Measurements from ENCODE around the gene FRMD3.

Gene FRMD3

GRCh38 chr9:83424831-83425230, 113.4 kb downstream of the FRMD3 start:
- ATAC-seq (no peak), DNase-seq (no peak)
- Mint-ChIP-seq H3K27ac (no peak overlapping the region), H3K36me3 (ENCODE audit: low read depth) (no peaks in the 10 kb centered on the region), H3K4me3 (no peak overlapping the region), H3K9me3 (no peaks in the 10 kb centered on the region), H3K27me3 (no peaks in the 10 kb centered on the region), H3K4me1 (no peaks in the 10 kb centered on the region)

GRCh38 chr9:83423815-83424707, 114.1 kb downstream of the FRMD3 start:
- ATAC-seq (no peak), DNase-seq (no peak)
- no peaks in the 10 kb centered on the region for H3K9me3 Mint-ChIP-seq
- H3K27me3 Mint-ChIP-seq, result no peaks in the 10 kb centered on the region
- no peaks in the 10 kb centered on the region for H3K4me1 Mint-ChIP-seq
- H3K27ac Mint-ChIP-seq, result no peak overlapping the region
- no peak overlapping the region for H3K4me3 Mint-ChIP-seq
- no peaks in the 10 kb centered on the region for H3K36me3 Mint-ChIP-seq (ENCODE audit: low read depth)

GRCh38 chr9:83422527-83422926, 115.7 kb downstream of the FRMD3 start:
- Mint-ChIP-seq H3K27me3 (no peaks in the 10 kb centered on the region), H3K27ac (no peak overlapping the region), H3K36me3 (ENCODE audit: low read depth) (no peaks in the 10 kb centered on the region), H3K4me3 (no peak overlapping the region), H3K9me3 (no peaks in the 10 kb centered on the region), H3K4me1 (no peaks in the 10 kb centered on the region)
- no peak for ATAC-seq
- DNase-seq, result no peak

- H3K27ac Mint-ChIP-seq, result no peak overlapping the region
- no peak for ATAC-seq
- DNase-seq, result no peak
- no peaks in the 10 kb centered on the region for H3K36me3 Mint-ChIP-seq (ENCODE audit: low read depth)
- H3K9me3 Mint-ChIP-seq, result no peaks in the 10 kb centered on the region
- H3K27me3 Mint-ChIP-seq, result no peaks in the 10 kb centered on the region
- H3K4me3 Mint-ChIP-seq, result no peak overlapping the region
- no peaks in the 10 kb centered on the region for H3K4me1 Mint-ChIP-seq
These were observed 117.7 kb downstream of the FRMD3 start for GRCh38 chr9:83420486-83420885.

- H3K4me3 Mint-ChIP-seq, result no peak overlapping the region
- no peaks in the 10 kb centered on the region for H3K36me3 Mint-ChIP-seq (ENCODE audit: low read depth)
- H3K27ac Mint-ChIP-seq, result no peak overlapping the region
These were observed 118.2 kb downstream of the FRMD3 start for GRCh38 chr9:83419961-83420360.

GRCh38 chr9:83418283-83418682, 119.9 kb downstream of the FRMD3 start:
- H3K27ac Mint-ChIP-seq, result no peak overlapping the region
- no peaks in the 10 kb centered on the region for H3K9me3 Mint-ChIP-seq
- no peaks in the 10 kb centered on the region for H3K4me1 Mint-ChIP-seq
- ATAC-seq (no peak), DNase-seq (no peak)
- H3K4me3 Mint-ChIP-seq, result no peak overlapping the region
- H3K36me3 Mint-ChIP-seq (ENCODE audit: low read depth), result no peaks in the 10 kb centered on the region
- H3K27me3 Mint-ChIP-seq, result no peaks in the 10 kb centered on the region

More at GRCh38 chr9:83419961-83420360, 118.2 kb downstream of the FRMD3 start:
- Mint-ChIP-seq H3K4me1 (no peaks in the 10 kb centered on the region), H3K9me3 (no peaks in the 10 kb centered on the region), H3K27me3 (no peaks in the 10 kb centered on the region)
- DNase-seq (no peak), ATAC-seq (no peak)

- no peak for ATAC-seq
- H3K27ac Mint-ChIP-seq, result no peak overlapping the region
- no peaks in the 10 kb centered on the region for H3K36me3 Mint-ChIP-seq (ENCODE audit: low read depth)
- no peak overlapping the region for H3K4me3 Mint-ChIP-seq
- no peaks in the 10 kb centered on the region for H3K4me1 Mint-ChIP-seq
- no peaks in the 10 kb centered on the region for H3K27me3 Mint-ChIP-seq
- no peak for DNase-seq
- H3K9me3 Mint-ChIP-seq, result no peaks in the 10 kb centered on the region
These were observed 124.8 kb downstream of the FRMD3 start for GRCh38 chr9:83413367-83413766.

- DNase-seq (no peak), ATAC-seq (no peak)
- H3K4me3 Mint-ChIP-seq, result no peak overlapping the region
- no peaks in the 10 kb centered on the region for H3K4me1 Mint-ChIP-seq
- H3K36me3 Mint-ChIP-seq (ENCODE audit: low read depth), result no peaks in the 10 kb centered on the region
- no peaks in the 10 kb centered on the region for H3K27me3 Mint-ChIP-seq
- no peak overlapping the region for H3K27ac Mint-ChIP-seq
- H3K9me3 Mint-ChIP-seq, result no peaks in the 10 kb centered on the region
These were observed 127.5 kb downstream of the FRMD3 start for GRCh38 chr9:83410701-83411100.

GRCh38 chr9:83406921-83407320, 131.3 kb downstream of the FRMD3 start:
- H3K27ac Mint-ChIP-seq, result no peak overlapping the region
- ATAC-seq, result no peak
- no peaks in the 10 kb centered on the region for H3K27me3 Mint-ChIP-seq
- no peaks in the 10 kb centered on the region for H3K36me3 Mint-ChIP-seq (ENCODE audit: low read depth)
- no peaks in the 10 kb centered on the region for H3K4me1 Mint-ChIP-seq
- H3K9me3 Mint-ChIP-seq, result no peaks in the 10 kb centered on the region
- DNase-seq, result no peak
- no peak overlapping the region for H3K4me3 Mint-ChIP-seq

- no peaks in the 10 kb centered on the region for H3K36me3 Mint-ChIP-seq (ENCODE audit: low read depth)
- H3K4me3 Mint-ChIP-seq, result no peak overlapping the region
- no peaks in the 10 kb centered on the region for H3K4me1 Mint-ChIP-seq
- ATAC-seq, result no peak
- no peak for DNase-seq
- H3K9me3 Mint-ChIP-seq, result no peaks in the 10 kb centered on the region
- H3K27me3 Mint-ChIP-seq, result no peaks in the 10 kb centered on the region
- no peak overlapping the region for H3K27ac Mint-ChIP-seq
These were observed 132.4 kb downstream of the FRMD3 start for GRCh38 chr9:83405759-83406158.

GRCh38 chr9:83403527-83404238, 134.5 kb downstream of the FRMD3 start:
- Mint-ChIP-seq H3K36me3 (ENCODE audit: low read depth) (no peaks in the 10 kb centered on the region), H3K4me1 (no peaks in the 10 kb centered on the region), H3K4me3 (no peak overlapping the region), H3K27me3 (no peaks in the 10 kb centered on the region), H3K27ac (no peak overlapping the region), H3K9me3 (no peaks in the 10 kb centered on the region)
- no peak for ATAC-seq
- DNase-seq, result no peak

GRCh38 chr9:83401328-83401900, 136.8 kb downstream of the FRMD3 start:
- no peaks in the 10 kb centered on the region for H3K36me3 Mint-ChIP-seq (ENCODE audit: low read depth)
- H3K27me3 Mint-ChIP-seq, result no peaks in the 10 kb centered on the region
- no peaks in the 10 kb centered on the region for H3K4me1 Mint-ChIP-seq
- no peak overlapping the region for H3K4me3 Mint-ChIP-seq
- H3K9me3 Mint-ChIP-seq, result no peaks in the 10 kb centered on the region
- H3K27ac Mint-ChIP-seq, result no peak overlapping the region
- ATAC-seq, result no peak
- DNase-seq, result no peak

GRCh38 chr9:83396813-83397212, 141.4 kb downstream of the FRMD3 start:
- H3K9me3 Mint-ChIP-seq, result no peaks in the 10 kb centered on the region

GRCh38 chr9:83396342-83396741, 141.9 kb downstream of the FRMD3 start:
- no peak for ATAC-seq
- H3K27ac Mint-ChIP-seq, result no peak overlapping the region
- DNase-seq, result no peak
- H3K27me3 Mint-ChIP-seq, result no peaks in the 10 kb centered on the region
- no peak overlapping the region for H3K4me3 Mint-ChIP-seq
- H3K4me1 Mint-ChIP-seq, result no peaks in the 10 kb centered on the region
- no peaks in the 10 kb centered on the region for H3K36me3 Mint-ChIP-seq (ENCODE audit: low read depth)
- no peaks in the 10 kb centered on the region for H3K9me3 Mint-ChIP-seq

More at GRCh38 chr9:83396813-83397212, 141.4 kb downstream of the FRMD3 start:
- Mint-ChIP-seq H3K27me3 (no peaks in the 10 kb centered on the region), H3K4me1 (no peaks in the 10 kb centered on the region), H3K36me3 (ENCODE audit: low read depth) (no peaks in the 10 kb centered on the region), H3K27ac (no peak overlapping the region), H3K4me3 (no peak overlapping the region)
- DNase-seq (no peak), ATAC-seq (no peak)

- ATAC-seq (no peak), DNase-seq (no peak)
- Mint-ChIP-seq H3K4me3 (no peak overlapping the region), H3K4me1 (no peaks in the 10 kb centered on the region), H3K9me3 (no peaks in the 10 kb centered on the region), H3K27ac (no peak overlapping the region), H3K27me3 (no peaks in the 10 kb centered on the region), H3K36me3 (ENCODE audit: low read depth) (no peaks in the 10 kb centered on the region)
These were observed 146.0 kb downstream of the FRMD3 start for GRCh38 chr9:83392228-83392627.

Data from activated naive CD8-positive, alpha-beta T cell treated with anti-CD3 and anti-CD28 coated beads, Interleukin-2, amount 50 U/mL, for 24 hours (primary cell).